GM23338 (cell line): ENCODE measurements around the gene AGFG2. TPM values are rescaled to one million over a fixed set of nuclear protein-coding genes. Genes with fewer than 3 reads are reported as not detected.
"Not testable (repeated sequence)": the region's sequence is repeated elsewhere in the genome, so short reads cannot be mapped to it uniquely, and the experiment has no call there.

Source experiments
- ATAC-seq: fragments of 200-7000 bp; cut with Tn5 transposase; 3 replicates; pipeline ENCODE4 v1.9.1; 2020
- DNase-seq: peaks from one replicate; pipeline ENCODE4 v3.0.0-alpha.2; 2015; ENCODE audit warnings: low spot score
- H2AFZ ChIP-seq: fragments of 200-600 bp; sonication (generic); 2 replicates; pipeline ENCODE4 v1.8.0; 2016; ENCODE audit warnings: antibody characterized with exemption, mild to moderate bottlenecking, moderate library complexity
- H3F3A ChIP-seq: fragments of 200-600 bp; sonication (generic); replicated peaks from 2 replicates; pipeline ENCODE4 v1.8.0; 2017; ENCODE audit warnings: antibody characterized with exemption, mixed run types, low read depth
- H3K27ac ChIP-seq: fragments of 200-600 bp; sonication (generic); 2 replicates; pipeline ENCODE4 v1.6.1; 2016; ENCODE audit warnings: low read depth
- H3K27me3 ChIP-seq: fragments of 200-600 bp; sonication (generic); 2 replicates; pipeline ENCODE4 v1.8.0; 2016; ENCODE audit warnings: mild to moderate bottlenecking, mixed run types, moderate library complexity; ENCODE audit not compliant: insufficient read depth
- H3K36me3 ChIP-seq: fragments of 200-600 bp; sonication (generic); 2 replicates; pipeline ENCODE4 v1.8.0; 2016; ENCODE audit warnings: mild to moderate bottlenecking; ENCODE audit not compliant: insufficient read depth
- H3K4me1 ChIP-seq: fragments of 200-600 bp; sonication (generic); 2 replicates; pipeline ENCODE4 v1.8.0; 2016; ENCODE audit warnings: mild to moderate bottlenecking, moderate library complexity; ENCODE audit not compliant: insufficient read depth
- H3K4me2 ChIP-seq: fragments of 200-600 bp; sonication (generic); 2 replicates; pipeline ENCODE4 v1.7.1; 2017; ENCODE audit warnings: mixed run types
- H3K4me3 ChIP-seq: fragments of 200-600 bp; sonication (generic); 2 replicates; pipeline ENCODE4 v1.6.1; 2016; ENCODE audit warnings: mixed run types
- H3K79me2 ChIP-seq: fragments of 200-600 bp; sonication (generic); replicated peaks from 2 replicates; pipeline ENCODE4 v1.8.0; 2017; ENCODE audit warnings: mild to moderate bottlenecking; ENCODE audit not compliant: insufficient read depth
- H3K9me2 ChIP-seq: fragments of 200-600 bp; sonication (generic); 2 replicates; pipeline ENCODE4 v1.8.0; 2017; ENCODE audit not compliant: insufficient read depth
- H4K20me1 ChIP-seq: fragments of 200-600 bp; sonication (generic); replicated peaks from 2 replicates; pipeline ENCODE4 v1.8.0; 2017; ENCODE audit warnings: mild to moderate bottlenecking; ENCODE audit not compliant: insufficient read depth
- H3K27ac Mint-ChIP-seq: 2 replicates; pipeline ENCODE4 v1.8.0; 2020; ENCODE audit warnings: inconsistent platforms, mild to moderate bottlenecking, moderate library complexity, mixed read lengths
- H3K27me3 Mint-ChIP-seq: 3 replicates; pipeline ENCODE4 v1.8.0; 2022; ENCODE audit warnings: low read depth, mild to moderate bottlenecking, moderate library complexity, mixed read lengths, inconsistent platforms; ENCODE audit not compliant: insufficient read depth, poor library complexity
- H3K36me3 Mint-ChIP-seq: 3 replicates; pipeline ENCODE4 v1.8.0; 2021; ENCODE audit warnings: low read depth, mild to moderate bottlenecking, inconsistent platforms, moderate library complexity, mixed read lengths
- H3K4me1 Mint-ChIP-seq: 3 replicates; pipeline ENCODE4 v1.8.0; 2020; ENCODE audit warnings: mild to moderate bottlenecking, inconsistent platforms, mixed read lengths
- H3K4me3 Mint-ChIP-seq: 3 replicates; pipeline ENCODE4 v1.8.0; 2021; ENCODE audit warnings: moderate library complexity, mild to moderate bottlenecking, inconsistent platforms, mixed read lengths
- H3K9me3 Mint-ChIP-seq: 3 replicates; pipeline ENCODE4 v1.8.0; 2020; ENCODE audit warnings: moderate library complexity, mild to moderate bottlenecking, inconsistent platforms, mixed read lengths
- CREB1 ChIP-seq: fragments of 250-450 bp; sonication (Bioruptor Pico); IDR thresholded peaks from 2 replicates; pipeline ENCODE4 v1.5.0; 2020; ENCODE audit warnings: low read depth, mild to moderate bottlenecking, moderate library complexity
- EZH2 ChIP-seq: fragments of 200-600 bp; sonication (generic); IDR thresholded peaks from one replicate; pipeline ENCODE4 v1.8.0; 2017; ENCODE audit warnings: antibody characterized with exemption, mild to moderate bottlenecking, low read depth; ENCODE audit not compliant: unreplicated experiment
- EZH2phosphoT487 ChIP-seq: fragments of 200-600 bp; sonication (generic); IDR thresholded peaks from one replicate; pipeline ENCODE4 v1.8.1; 2018; ENCODE audit warnings: antibody characterized with exemption; ENCODE audit not compliant: unreplicated experiment
- JUNB ChIP-seq: IDR thresholded peaks from one replicate; pipeline ENCODE4 v1.6.1; 2016; ENCODE audit warnings: antibody characterized with exemption; ENCODE audit not compliant: unreplicated experiment
- NANOG ChIP-seq: IDR thresholded peaks from 2 replicates; pipeline ENCODE4 v1.6.1; 2016; ENCODE audit warnings: antibody characterized with exemption, borderline replicate concordance
- ZNF331 ChIP-seq: fragments of 250-450 bp; sonication (Bioruptor Pico); IDR thresholded peaks from 2 replicates; pipeline ENCODE4 v1.5.0; 2020; ENCODE audit warnings: low read depth, mild to moderate bottlenecking, moderate library complexity
- polyA plus RNA-seq: library from polyadenylated mRNA; unstranded; fragments of >200 nt; fragmentation: Nextera tagmentation; extraction: Ambion mirVana; gene quantifications from 2 replicates; pipeline ENCODE4 v1.2.1, GENCODE V29; 2016
- total RNA-seq: library from RNA; depleted of rRNA; stranded (reverse); fragments of >200 nt; shearing (Covaris generic); gene quantifications from 2 replicates; pipeline ENCODE4 v1.2.3, GENCODE V29; 2014
- TF ChIP-seq, protein P1 (sequence below): fragments of 250-450 bp; sonication (Bioruptor Pico); IDR thresholded peaks from 2 replicates; pipeline ENCODE4 v1.5.0; 2020; ENCODE audit warnings: mild to moderate bottlenecking, moderate library complexity

The AGFG2 gene
- total and polyA plus RNA-seq, 2 experiments from 2014 or later = 2.3 to 8.9 TPM

DNA sequence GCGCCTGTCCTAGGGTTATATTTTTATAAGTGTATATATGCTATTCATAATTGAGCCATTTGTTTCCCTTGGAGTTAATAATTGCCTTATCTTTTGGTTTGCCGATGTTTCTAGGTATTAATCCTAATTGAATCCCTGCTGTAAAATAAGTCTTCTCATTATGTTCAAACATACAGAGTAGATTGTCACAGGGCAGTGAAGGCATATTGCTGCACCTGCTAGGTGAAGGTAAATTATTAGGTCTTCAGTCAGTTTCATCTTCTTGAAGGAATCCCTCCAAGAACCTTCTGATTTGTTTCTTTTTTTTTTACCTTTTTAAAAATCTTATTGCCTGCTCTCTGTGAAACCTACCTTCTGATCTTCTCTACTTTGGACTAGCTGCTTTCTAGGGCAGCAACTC is 17.9 kb upstream of the AGFG2 start (continued):
- TF ChIP-seq, protein P1, sequence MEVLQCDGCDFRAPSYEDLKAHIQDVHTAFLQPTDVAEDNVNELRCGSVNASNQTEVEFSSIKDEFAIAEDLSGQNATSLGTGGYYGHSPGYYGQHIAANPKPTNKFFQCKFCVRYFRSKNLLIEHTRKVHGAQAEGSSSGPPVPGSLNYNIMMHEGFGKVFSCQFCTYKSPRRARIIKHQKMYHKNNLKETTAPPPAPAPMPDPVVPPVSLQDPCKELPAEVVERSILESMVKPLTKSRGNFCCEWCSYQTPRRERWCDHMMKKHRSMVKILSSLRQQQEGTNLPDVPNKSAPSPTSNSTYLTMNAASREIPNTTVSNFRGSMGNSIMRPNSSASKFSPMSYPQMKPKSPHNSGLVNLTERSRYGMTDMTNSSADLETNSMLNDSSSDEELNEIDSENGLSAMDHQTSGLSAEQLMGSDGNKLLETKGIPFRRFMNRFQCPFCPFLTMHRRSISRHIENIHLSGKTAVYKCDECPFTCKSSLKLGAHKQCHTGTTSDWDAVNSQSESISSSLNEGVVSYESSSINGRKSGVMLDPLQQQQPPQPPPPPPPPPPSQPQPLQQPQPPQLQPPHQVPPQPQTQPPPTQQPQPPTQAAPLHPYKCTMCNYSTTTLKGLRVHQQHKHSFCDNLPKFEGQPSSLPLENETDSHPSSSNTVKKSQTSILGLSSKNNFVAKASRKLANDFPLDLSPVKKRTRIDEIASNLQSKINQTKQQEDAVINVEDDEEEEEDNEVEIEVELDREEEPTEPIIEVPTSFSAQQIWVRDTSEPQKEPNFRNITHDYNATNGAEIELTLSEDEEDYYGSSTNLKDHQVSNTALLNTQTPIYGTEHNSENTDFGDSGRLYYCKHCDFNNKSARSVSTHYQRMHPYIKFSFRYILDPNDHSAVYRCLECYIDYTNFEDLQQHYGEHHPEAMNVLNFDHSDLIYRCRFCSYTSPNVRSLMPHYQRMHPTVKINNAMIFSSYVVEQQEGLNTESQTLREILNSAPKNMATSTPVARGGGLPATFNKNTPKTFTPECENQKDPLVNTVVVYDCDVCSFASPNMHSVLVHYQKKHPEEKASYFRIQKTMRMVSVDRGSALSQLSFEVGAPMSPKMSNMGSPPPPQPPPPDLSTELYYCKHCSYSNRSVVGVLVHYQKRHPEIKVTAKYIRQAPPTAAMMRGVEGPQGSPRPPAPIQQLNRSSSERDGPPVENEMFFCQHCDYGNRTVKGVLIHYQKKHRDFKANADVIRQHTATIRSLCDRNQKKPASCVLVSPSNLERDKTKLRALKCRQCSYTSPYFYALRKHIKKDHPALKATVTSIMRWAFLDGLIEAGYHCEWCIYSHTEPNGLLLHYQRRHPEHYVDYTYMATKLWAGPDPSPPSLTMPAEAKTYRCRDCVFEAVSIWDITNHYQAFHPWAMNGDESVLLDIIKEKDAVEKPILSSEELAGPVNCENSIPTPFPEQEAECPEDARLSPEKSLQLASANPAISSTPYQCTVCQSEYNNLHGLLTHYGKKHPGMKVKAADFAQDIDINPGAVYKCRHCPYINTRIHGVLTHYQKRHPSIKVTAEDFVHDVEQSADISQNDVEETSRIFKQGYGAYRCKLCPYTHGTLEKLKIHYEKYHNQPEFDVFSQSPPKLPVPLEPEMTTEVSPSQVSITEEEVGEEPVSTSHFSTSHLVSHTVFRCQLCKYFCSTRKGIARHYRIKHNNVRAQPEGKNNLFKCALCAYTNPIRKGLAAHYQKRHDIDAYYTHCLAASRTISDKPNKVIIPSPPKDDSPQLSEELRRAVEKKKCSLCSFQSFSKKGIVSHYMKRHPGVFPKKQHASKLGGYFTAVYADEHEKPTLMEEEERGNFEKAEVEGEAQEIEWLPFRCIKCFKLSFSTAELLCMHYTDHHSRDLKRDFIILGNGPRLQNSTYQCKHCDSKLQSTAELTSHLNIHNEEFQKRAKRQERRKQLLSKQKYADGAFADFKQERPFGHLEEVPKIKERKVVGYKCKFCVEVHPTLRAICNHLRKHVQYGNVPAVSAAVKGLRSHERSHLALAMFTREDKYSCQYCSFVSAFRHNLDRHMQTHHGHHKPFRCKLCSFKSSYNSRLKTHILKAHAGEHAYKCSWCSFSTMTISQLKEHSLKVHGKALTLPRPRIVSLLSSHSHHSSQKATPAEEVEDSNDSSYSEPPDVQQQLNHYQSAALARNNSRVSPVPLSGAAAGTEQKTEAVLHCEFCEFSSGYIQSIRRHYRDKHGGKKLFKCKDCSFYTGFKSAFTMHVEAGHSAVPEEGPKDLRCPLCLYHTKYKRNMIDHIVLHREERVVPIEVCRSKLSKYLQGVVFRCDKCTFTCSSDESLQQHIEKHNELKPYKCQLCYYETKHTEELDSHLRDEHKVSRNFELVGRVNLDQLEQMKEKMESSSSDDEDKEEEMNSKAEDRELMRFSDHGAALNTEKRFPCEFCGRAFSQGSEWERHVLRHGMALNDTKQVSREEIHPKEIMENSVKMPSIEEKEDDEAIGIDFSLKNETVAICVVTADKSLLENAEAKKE = no peak
- TF ChIP-seq ZNF331 (no peak), NANOG (no peak), CREB1 (CRISPR knock-in tag) (no peak), EZH2phosphoT487 (no peak), JUNB (no peak), EZH2 (no peak)

DNA sequence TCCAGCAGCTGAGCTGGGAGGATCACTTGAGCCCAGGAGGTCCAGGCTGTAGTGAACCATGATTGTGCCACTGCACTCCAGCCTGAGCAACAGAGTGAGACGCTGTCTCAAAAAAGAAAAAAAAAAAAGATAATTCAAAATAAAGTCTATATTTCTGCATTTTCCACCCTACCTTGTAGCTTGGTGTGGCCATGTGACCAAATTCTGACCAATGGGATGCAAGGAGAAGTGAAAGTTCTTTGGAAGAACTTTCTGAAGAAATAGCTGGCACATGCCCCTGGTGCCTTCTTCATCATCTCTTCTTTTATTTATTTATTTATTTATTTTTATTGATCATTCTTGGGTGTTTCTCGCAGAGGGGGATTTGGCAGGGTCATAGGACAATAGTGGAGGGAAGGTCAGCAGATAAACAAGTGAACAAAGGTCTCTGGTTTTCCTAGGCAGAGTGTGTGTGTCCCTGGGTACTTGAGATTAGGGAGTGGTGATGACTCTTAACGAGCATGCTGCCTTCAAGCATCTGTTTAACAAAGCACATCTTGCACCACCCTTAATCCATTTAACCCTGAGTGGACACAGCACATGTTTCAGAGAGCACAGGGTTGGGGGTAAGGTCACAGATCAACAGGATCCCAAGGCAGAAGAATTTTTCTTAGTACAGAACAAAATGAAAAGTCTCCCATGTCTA is 17.0 kb upstream of the AGFG2 start:
- peaks cover 16% of the 10 kb centered on the region for H3K9me3 Mint-ChIP-seq
- H3K27ac ChIP-seq, H3K27me3 ChIP-seq, H3K27ac Mint-ChIP-seq, H3K4me3 Mint-ChIP-seq, H3K27me3 Mint-ChIP-seq, H3K36me3 ChIP-seq, H3K4me1 Mint-ChIP-seq, H3K4me2 ChIP-seq, H3K4me3 ChIP-seq, H3K4me1 ChIP-seq, H3K79me2 ChIP-seq, H3F3A ChIP-seq, H3K9me2 ChIP-seq, ATAC-seq, H4K20me1 ChIP-seq, H2AFZ ChIP-seq, DNase-seq: not testable (repeated sequence)
- peaks cover 11% of the 10 kb centered on the region; the same call in 2 of the 3 replicates for H3K36me3 Mint-ChIP-seq

DNA sequence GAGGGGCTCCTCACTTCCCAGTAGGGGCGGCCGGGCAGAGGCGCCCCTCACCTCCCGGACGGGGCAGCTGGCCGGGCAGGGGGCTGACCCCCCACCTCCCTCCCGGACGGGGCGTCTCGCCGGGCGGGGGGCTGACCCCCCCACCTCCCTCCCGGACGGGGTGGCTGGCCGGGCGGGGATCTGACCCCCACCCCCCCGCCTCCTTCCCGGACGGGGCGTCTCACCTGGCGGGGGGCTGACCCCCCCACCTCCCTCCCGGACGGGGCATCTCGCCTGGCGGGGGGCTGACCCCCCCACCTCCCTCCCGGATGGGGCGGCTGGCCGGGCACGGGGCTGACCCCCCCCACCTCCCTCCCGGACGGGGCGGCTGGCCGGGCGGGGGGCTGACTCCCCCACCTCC is 15.8 kb upstream of the AGFG2 start:
- not testable (repeated sequence) for H3F3A ChIP-seq, H3K4me3 ChIP-seq, H3K27ac ChIP-seq, H3K4me2 ChIP-seq, H3K79me2 ChIP-seq, H3K4me1 Mint-ChIP-seq, H3K4me1 ChIP-seq, H3K27me3 ChIP-seq, H3K9me2 ChIP-seq, ATAC-seq, H3K27ac Mint-ChIP-seq, H3K27me3 Mint-ChIP-seq, H3K36me3 ChIP-seq, H3K4me3 Mint-ChIP-seq, H4K20me1 ChIP-seq, H2AFZ ChIP-seq, DNase-seq
- H3K36me3 Mint-ChIP-seq = peaks cover 11% of the 10 kb centered on the region; the same call in 2 of the 3 replicates
- peaks cover 16% of the 10 kb centered on the region for H3K9me3 Mint-ChIP-seq

DNA sequence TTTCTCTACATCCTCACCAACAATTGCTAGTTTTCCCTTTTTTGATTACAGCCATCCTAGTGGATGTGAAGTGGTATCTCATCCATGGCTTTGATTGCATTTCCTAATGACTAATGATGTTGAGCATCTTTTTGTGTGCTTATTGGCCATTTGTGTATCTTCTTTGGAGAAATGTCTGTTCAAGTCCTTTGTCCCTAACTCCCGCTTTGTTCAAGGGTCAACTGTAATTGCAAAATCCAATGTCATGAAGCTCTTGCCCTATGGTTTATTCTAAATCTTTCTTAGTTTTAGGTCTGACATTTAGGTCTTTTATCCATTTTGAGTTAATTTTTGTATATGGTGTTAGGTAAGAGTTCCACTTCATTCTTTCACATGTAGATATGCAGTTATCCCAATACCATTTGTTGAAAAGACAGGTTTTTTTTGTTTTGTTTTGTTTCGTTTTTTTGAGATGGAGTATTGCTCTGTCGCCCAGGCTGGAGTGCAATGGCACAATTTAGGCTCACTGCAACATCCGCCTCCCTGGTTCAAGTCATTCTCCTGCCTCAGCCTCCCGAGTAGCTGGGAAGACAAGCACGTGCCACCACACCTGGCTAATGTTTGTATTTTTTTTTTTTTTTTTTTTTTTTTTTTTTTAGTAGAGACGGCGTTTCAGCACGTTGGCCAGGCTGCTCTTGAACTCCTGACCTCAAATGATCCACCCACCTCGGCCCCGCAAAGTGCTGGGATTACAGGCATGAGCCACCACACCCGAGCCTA is 10.7 kb upstream of the AGFG2 start:
- H3K4me2 ChIP-seq, ATAC-seq, H2AFZ ChIP-seq, H3K79me2 ChIP-seq, H3F3A ChIP-seq, H3K27ac Mint-ChIP-seq, H3K9me2 ChIP-seq, H3K4me3 ChIP-seq, H3K27me3 Mint-ChIP-seq, H3K36me3 ChIP-seq, DNase-seq, H3K27me3 ChIP-seq, H4K20me1 ChIP-seq, H3K4me3 Mint-ChIP-seq, H3K27ac ChIP-seq, H3K4me1 Mint-ChIP-seq, H3K4me1 ChIP-seq: not testable (repeated sequence)
- Mint-ChIP-seq H3K9me3 (peaks cover 13% of the 10 kb centered on the region), H3K36me3 (peaks cover 11% of the 10 kb centered on the region; the same call in 2 of the 3 replicates)
